HFF-Myc (cell line): ENCODE data around the gene RBPJ.

ENCODE experiments used
- DNase-seq: peaks from one replicate; pipeline ENCODE4 v3.0.0-alpha.2; 2011; ENCODE audit warnings: low read depth; ENCODE audit errors: extremely low read depth
- H3K4me3 ChIP-seq: replicated peaks from 2 replicates; pipeline ENCODE4 v1.5.1; 2011; ENCODE audit warnings: low read depth, mild to moderate bottlenecking, control low read depth, low read length
- TF ChIP-seq, protein P1 (sequence below): IDR thresholded peaks from 2 replicates; pipeline ENCODE4 v1.5.1; 2012; ENCODE audit warnings: mild to moderate bottlenecking, low read depth, low read length, control low read depth; ENCODE audit errors: missing control alignments

Gene RBPJ

DNA sequence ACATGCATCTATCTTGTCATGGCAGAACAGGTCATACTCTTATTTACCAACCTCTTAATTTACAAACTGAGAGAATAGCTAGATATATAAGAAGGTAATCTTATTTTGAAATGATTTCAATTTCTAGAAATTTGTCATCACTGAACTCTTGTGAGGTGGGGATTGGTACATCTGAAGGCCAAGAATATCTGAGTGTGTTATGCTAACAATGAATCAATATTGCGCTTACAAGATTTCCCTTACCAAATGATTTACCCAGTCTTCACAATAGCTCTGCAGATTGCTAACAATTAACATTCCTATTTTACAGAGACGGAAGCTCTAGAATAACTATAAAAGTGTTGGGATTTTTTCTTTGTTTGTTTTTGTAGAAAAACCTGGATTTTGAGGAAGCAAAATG, 48.3 kb downstream of the RBPJ start:
- DNase-seq: no peak
- TF ChIP-seq, protein P1, sequence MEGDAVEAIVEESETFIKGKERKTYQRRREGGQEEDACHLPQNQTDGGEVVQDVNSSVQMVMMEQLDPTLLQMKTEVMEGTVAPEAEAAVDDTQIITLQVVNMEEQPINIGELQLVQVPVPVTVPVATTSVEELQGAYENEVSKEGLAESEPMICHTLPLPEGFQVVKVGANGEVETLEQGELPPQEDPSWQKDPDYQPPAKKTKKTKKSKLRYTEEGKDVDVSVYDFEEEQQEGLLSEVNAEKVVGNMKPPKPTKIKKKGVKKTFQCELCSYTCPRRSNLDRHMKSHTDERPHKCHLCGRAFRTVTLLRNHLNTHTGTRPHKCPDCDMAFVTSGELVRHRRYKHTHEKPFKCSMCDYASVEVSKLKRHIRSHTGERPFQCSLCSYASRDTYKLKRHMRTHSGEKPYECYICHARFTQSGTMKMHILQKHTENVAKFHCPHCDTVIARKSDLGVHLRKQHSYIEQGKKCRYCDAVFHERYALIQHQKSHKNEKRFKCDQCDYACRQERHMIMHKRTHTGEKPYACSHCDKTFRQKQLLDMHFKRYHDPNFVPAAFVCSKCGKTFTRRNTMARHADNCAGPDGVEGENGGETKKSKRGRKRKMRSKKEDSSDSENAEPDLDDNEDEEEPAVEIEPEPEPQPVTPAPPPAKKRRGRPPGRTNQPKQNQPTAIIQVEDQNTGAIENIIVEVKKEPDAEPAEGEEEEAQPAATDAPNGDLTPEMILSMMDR: no peak
- H3K4me3 ChIP-seq: no peak overlapping the region

DNA sequence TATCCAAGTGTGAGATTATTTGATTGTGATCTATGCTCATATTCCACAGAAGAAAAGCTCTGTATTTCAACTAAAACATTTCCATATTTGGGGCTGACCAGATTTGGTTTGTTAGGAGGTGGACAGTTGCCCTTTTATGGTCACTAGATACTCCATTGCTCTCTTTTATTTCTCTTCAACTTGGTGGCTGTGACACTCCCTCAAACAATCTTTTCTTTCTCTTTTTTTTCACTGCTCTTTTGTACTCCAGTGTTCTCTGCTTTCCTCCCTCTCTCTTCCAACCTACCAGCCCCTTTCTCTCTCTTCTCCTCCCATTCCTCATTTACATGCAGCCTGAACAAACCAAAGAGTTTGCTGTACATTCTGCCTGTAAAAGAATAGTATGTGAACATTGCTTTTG, 48.8 kb downstream of the RBPJ start:
- TF ChIP-seq, protein P1: no peak
- H3K4me3 ChIP-seq: no peak overlapping the region
- no peak for DNase-seq

DNA sequence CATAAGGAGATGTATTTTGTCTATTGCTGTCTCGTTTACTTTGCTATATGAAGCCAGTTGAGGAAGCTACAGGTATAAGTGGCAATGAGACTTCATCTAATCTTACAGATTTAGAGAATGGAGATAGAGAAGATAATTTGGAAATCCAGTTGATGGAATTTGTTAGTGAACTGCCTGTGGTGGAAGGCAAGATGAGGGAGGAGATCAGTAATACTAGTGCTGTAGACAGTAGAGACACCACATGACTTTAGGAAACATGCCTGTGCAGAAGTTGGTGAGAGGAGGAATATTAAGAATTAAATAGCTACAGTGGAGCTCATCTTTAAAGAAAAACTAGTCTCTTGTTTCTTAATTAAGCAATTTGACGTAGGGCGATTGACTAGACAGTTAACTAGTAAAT, 51.3 kb downstream of the RBPJ start:
- DNase-seq: no peak
- TF ChIP-seq, protein P1: no peak
- no peak overlapping the region for H3K4me3 ChIP-seq

DNA sequence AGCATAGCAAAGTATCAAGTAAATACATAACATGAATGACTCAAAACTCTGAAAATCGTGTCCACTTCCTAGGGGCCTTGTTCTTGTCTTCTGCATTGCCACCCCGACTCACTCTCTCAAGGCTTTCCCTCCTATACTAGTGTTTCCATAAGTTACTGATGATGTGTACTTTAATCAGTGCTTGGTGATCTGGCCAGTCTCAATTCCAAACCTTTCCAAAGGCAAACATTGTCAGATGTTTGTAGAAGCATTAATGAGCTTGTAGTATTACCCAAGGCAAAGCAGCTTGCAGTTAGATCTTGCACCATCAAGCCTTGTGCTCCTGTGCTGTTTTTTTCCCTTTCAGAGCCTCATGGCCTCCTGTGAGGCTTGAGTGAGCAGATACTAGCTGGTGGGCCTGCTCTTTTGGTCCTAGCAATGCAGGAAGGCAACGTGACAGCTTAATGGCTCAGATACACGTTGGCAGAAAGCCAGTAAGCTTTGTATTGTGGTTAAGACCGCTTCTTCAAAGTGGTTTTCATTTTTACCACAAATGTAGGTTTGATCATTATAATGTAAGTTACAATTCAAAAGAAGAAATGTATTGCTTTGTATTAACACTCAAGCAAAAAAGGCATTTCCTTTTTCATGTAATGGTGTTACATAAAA, 51.8 kb downstream of the RBPJ start:
- no peak overlapping the region for H3K4me3 ChIP-seq
- TF ChIP-seq, protein P1: no peak
- DNase-seq: peak; percentile 76

DNA sequence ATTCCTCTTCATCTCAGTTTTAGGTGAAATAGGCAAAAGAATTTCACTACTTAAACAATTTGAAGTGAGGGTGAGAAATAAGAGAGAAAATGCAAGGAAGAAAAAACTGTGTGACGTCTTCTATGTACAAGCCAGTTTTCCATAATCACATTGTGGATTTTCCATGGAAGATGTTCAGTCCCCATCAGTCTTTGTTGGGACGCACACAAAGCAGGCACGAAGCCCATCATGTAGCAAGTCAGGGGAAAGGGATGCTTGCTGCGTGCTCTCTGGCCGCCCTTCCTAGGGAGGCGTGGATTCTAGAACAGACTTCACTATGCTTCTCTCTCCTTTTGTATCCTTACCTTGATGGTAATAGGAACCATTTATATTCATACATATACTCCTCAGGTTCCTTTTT, 54.7 kb downstream of the RBPJ start:
- H3K4me3 ChIP-seq: no peak overlapping the region
- no peak for DNase-seq
- TF ChIP-seq, protein P1: no peak

DNA sequence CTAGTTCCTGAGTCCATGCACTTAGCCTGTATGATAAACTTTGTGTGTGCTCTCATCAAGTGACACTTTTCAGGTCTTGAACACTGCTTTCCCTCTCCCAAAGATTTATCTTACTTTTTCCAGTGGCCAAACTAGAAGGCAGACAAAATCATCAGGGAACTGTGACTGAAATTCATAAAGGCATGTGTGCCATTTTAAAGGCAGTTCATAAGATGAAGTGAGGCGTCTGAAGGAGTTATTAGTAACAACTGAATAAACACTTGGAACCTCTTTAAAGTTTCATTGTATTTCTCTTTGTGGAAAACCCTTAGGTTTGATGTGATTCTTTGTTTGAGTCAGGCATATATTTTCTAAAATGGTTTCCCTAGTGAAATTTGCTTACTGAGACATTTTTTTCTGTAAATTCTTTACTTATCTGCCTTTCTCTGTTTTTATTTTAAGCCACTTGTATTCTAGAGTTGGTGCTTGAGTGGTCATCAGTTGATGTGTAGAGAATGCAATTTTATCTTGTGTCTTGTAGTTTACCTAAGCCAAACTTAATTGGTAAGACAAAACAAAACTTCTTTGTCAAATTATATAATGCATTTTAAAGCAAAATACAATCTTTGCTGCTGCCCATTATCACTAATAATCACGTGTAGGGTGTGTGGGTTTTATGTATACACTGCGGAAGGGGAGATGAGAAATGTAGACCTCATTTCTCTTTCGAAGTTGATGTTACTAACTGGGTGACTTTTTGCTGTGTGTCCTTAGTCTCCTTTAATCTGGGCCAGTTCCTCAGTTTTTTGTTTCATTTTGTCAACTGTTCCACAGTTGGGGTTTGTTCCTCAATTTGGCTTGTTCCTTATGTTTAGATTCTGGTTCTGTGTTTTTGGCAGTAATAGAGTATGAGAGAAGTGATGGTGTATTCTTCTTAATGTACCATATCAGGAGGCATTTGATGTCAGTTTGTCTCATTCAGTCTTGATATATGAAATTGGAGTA, 56.8 kb downstream of the RBPJ start:
- no peak for DNase-seq
- no peak overlapping the region for H3K4me3 ChIP-seq
- TF ChIP-seq, protein P1: no peak
